Epithelial cell of umbilical artery (primary cell): ENCODE results near the gene PDIK1L. TPM values are rescaled to one million over a fixed set of nuclear protein-coding genes. Genes with fewer than 3 reads are reported as not detected.

Experiments used
- total RNA-seq: library from RNA; depleted of rRNA; stranded (reverse); fragments of >200 nt; gene quantifications from 2 replicates; pipeline ENCODE4 v1.2.3, GENCODE V29; 2014

The PDIK1L gene
- 4.5 and 7.4 TPM in 2 replicates for total RNA-seq

DNA sequence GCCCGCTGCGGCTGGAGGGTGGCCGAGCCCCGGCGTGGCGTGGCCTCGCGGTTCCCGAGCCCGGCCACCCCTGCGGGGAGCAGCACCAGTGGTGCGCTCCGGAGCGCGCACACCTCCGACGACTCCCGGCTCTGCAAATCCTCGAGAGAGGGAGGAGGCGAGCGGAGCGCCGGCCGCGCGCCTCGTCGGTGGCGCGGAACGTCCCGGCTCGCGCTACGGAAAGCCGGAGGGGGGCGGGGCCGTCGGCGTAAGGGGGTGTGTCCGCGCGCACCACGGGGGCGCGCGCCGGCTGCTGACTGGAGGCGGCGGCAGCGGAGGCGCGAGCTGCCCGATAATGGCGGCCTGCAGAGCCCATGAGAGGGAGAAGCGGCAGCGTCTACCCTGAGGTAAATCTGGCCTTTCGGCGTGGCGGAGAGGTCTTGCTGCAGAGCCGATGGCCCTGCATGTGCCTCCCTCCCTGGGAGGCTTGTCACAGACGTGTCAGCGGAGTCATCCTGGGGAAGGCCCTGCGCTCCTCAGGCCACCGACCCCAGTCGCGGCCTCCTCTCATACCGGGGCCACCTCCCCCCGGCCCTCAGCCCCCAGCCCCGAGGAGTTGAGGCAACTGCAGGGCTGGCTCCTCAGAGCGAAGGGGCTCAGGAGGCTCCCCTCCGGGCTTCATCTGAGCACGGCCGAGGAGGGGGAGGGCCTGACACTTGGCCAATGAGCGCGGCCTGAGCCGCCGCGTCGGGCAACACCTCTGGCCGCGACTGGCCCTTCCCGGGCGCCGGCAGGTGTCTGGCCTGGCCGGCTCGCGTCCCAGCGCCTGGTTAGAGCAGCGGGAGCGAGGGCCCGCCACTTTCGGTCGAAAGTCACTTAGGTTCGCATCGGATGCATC is at the start of gene PDIK1L:
Gene PDIK1L (plus strand): TSS at position 295 of the 877 bp plus-strand sequence. CDS start 2,485 bp downstream, outside the sequence.

GRCh38 chr1:26067432-26067911 is 44.2 kb upstream of the PDIK1L start, which contains the start of gene TRIM63:
Gene TRIM63 (minus strand): TSS chr1:26067630. CDS start chr1:26067494, 136 bp downstream.

DNA sequence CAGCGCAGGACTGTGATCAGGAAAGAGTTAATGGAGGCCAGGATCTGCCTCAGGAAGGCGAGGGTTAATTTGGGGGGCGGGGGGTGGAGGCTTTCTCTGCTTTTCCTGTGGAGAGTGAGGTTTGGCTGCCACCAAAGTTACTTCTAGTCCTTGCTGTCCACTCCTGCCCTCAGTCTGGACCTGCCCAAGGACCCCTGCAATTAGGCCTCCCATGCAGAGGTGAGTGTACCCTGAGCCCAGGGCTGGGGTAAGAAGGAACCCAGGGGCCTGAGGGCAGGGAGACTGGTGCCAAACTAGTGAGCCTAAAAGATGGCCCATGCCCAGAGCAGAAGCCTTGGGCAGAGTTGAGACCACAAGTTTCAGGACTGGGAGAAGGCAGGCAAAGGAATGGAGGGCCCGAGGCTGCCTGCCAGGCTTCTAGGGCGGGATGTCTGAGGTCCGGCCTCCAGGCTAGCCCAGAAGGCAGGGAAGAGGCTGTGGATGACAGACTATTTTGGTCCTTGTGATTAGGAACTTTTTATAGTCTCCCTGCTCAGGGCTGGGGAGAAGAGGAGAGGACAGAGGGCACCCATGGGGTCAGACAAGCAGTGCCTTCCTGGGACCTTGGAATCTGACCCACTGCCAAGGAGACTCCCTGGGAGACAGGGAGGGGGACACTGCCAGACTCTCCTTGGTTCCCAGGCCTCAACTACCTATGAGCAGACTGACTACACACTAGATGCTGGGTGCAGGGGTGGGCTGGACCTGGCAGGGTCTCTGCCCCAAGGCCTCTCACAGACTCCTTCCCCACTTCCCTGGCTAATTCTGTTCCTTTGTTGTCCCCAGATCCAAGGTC is 47.5 kb downstream of the PDIK1L start, which contains the start of gene FAM110D:
Gene FAM110D (plus strand): TSS at position 172 of the 835 bp plus-strand sequence. CDS start 2,213 bp downstream, outside the sequence.

DNA sequence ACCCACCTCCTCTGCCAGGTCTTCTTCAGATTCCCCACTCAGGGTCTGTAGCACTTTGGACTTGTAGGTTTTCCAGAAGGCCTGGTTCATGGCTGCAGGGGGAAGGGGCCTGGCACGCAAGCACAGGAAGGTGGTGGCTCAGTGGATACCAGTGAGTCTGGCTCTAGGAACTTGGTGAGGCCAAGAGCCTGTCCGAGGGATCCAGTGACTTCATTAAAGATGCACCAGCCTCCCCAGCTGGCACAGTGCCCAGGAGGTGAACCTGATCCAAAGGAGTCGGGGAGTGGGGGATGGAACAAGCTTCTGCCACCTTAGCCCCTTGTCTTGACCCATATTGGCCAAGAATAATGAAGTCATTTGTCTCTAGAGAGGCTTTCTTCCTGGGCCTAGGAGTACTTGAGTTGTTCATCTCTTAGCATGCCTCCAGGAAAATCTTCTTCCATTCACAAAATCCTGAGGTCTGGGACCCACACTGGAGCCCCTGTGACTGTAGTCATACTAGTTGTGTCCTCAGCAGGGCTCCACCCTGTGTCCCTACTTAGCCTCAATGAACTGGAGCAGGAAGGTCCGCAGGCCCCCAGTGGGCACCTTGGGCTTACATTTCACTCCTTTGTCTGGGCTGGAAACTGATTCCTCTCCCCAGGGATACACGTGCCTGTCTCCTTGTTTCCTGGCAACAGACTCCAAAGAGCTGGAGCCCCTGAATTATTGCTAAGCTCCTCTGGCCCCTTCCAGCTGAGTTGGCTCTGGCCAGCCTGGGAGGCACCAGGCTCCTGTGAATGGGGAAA is 57.0 kb downstream of the PDIK1L start, which contains the start of gene C1orf232:
Gene C1orf232 (minus strand): TSS at position 554 of the 788 bp plus-strand sequence. CDS start 464 bp downstream, at position 90.

GRCh38 chr1:26169669-26170471 is 58.2 kb downstream of the PDIK1L start, which contains the start of gene ZNF593:
Gene ZNF593 (plus strand): TSS chr1:26169908. CDS start chr1:26169984, 76 bp downstream.

GRCh38 chr1:26171084-26172072 is 59.8 kb downstream of the PDIK1L start, which contains the start of gene ZNF593OS:
Gene ZNF593OS (minus strand): TSS chr1:26171832. CDS start chr1:26171661, 171 bp downstream.

Other genes starting within 250 kb of the PDIK1L start
- gene PAQR7, start 236.1 kb upstream of the PDIK1L start, total RNA-seq, result 2.6 and 5.8 TPM in 2 replicates
- 167 and 239 TPM in 2 replicates for gene STMN1, start 205.4 kb upstream of the PDIK1L start, total RNA-seq
- 5.8 and 7.0 TPM in 2 replicates for gene PAFAH2, start 113.8 kb upstream of the PDIK1L start, total RNA-seq
- gene EXTL1, start 90.0 kb upstream of the PDIK1L start, total RNA-seq, result under 0.01 TPM in 1 of 2 replicates, not detected in the other
- gene SLC30A2, start 65.7 kb upstream of the PDIK1L start, total RNA-seq, result not detected in 2 replicates
- gene TRIM63, start 44.2 kb upstream of the PDIK1L start, total RNA-seq, result not detected in 2 replicates
- 2.1 and 3.9 TPM in 2 replicates for gene FAM110D, start 47.3 kb downstream of the PDIK1L start, total RNA-seq
- gene C1orf232, start 57.1 kb downstream of the PDIK1L start, total RNA-seq, result not detected in 2 replicates
- gene ZNF593, start 58.1 kb downstream of the PDIK1L start, total RNA-seq, result 19.9 and 36.4 TPM in 2 replicates
- gene ZNF593OS, start 60.0 kb downstream of the PDIK1L start, total RNA-seq, result not detected in 2 replicates
- gene CNKSR1, start 65.7 kb downstream of the PDIK1L start, total RNA-seq, result 0.30 TPM in 1 of 2 replicates, not detected in the other
- gene CATSPER4, start 78.8 kb downstream of the PDIK1L start, total RNA-seq, result not detected in 2 replicates
- gene CEP85, start 122.4 kb downstream of the PDIK1L start, total RNA-seq, result 8.8 and 14.7 TPM in 2 replicates
- gene SH3BGRL3, start 168.3 kb downstream of the PDIK1L start, total RNA-seq, result 10.1 and 19.0 TPM in 2 replicates
- 3.2 and 3.3 TPM in 2 replicates for gene UBXN11, start 194.8 kb downstream of the PDIK1L start, total RNA-seq
- not detected in 2 replicates for gene CD52, start 206.1 kb downstream of the PDIK1L start, total RNA-seq
- gene CRYBG2, start 242.3 kb downstream of the PDIK1L start, total RNA-seq, result under 0.01 TPM in 1 of 2 replicates, not detected in the other